ENCODE data around the gene ULK3. TPM values are rescaled to one million over a fixed set of nuclear protein-coding genes. Genes with fewer than 3 reads are reported as not detected.

Gene ULK3
- total RNA-seq, 1 donor from 2014 or later: 17.4 TPM

DNA sequence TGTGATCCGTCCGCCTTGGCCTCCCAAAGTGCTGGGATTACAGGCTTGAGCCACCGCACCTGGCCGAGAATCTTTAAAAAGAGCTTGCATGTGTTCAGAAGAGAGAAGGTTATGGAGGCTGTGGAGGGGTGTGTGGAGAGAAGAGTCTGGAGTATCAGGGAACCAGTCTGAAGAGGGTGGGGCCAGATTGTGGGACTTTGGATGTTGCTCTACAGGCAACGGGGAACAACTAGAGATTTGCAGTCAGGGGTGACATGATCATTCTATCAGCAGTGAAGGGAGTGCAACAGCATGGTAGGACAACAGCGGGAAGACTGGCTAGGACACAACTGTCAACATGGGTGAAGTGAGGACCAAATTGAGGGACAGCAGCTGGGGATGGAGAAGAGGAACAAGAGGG lies 21.3 kb upstream of the ULK3 start:
- H3K36me3 ChIP-seq (ENCODE audit: control insufficient read depth, insufficient read depth, low read length): peaks cover 2% of the 10 kb centered on the region
- no peak for TF ChIP-seq CTCF (IDR thresholded peaks at IDR 0.05; ENCODE audit: insufficient read depth, low read length, severe bottlenecking)
- H3K4me3 ChIP-seq (ENCODE audit: low read depth, low read length): no peak overlapping the region
- FAIRE-seq (no peak), DNase-seq (ENCODE audit: low read depth) (no peak)
- no peaks in the 10 kb centered on the region for H3K27me3 ChIP-seq (ENCODE audit: control insufficient read depth, insufficient read depth, low read length)

- Histone ChIP-seq H3K36me3 (ENCODE audit: control insufficient read depth, insufficient read depth, low read length) (peaks cover 4% of the 10 kb centered on the region), H3K4me3 (ENCODE audit: low read depth, low read length) (no peak overlapping the region), H3K27me3 (ENCODE audit: control insufficient read depth, insufficient read depth, low read length) (no peaks in the 10 kb centered on the region)
- no peak for TF ChIP-seq CTCF (IDR thresholded peaks at IDR 0.05; ENCODE audit: insufficient read depth, low read length, severe bottlenecking)
- FAIRE-seq: no peak
- peak; percentile 72 for DNase-seq (ENCODE audit: low read depth)
Observed at GRCh38 chr15:74863239-74864056, 20.5 kb upstream of the ULK3 start.

DNA sequence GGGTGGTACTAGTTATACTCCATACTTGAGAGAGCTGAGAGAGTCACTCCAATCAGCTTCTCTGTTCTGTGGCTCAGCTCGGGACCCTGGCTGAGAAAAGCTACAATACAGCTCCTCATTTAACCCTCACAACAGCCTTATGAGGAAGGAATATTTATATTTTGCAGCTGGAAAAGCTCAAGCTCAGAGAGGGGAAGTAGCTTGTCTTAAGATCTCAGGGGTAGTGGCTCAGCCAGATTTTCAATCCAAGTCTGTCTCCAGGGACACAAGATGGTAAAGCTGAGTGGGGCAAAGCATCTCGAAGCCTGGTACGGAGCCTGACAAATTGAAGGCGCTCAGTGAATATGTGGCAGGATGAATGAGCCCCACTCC lies 15.4 kb upstream of the ULK3 start:
- Histone ChIP-seq H3K4me3 (ENCODE audit: low read depth, low read length) (no peak overlapping the region), H3K36me3 (ENCODE audit: control insufficient read depth, insufficient read depth, low read length) (peaks cover 13% of the 10 kb centered on the region), H3K27me3 (ENCODE audit: control insufficient read depth, insufficient read depth, low read length) (no peaks in the 10 kb centered on the region)
- FAIRE-seq (no peak), DNase-seq (ENCODE audit: low read depth) (no peak)
- no peak for TF ChIP-seq CTCF (IDR thresholded peaks at IDR 0.05; ENCODE audit: insufficient read depth, low read length, severe bottlenecking)

GRCh38 chr15:74857671-74858368 lies 14.9 kb upstream of the ULK3 start:
- no peak for DNase-seq (ENCODE audit: low read depth)

GRCh38 chr15:74857082-74857655 lies 14.2 kb upstream of the ULK3 start:
- Histone ChIP-seq H3K27me3 (ENCODE audit: control insufficient read depth, insufficient read depth, low read length) (no peaks in the 10 kb centered on the region), H3K4me3 (ENCODE audit: low read depth, low read length) (no peak overlapping the region), H3K36me3 (ENCODE audit: control insufficient read depth, insufficient read depth, low read length) (peaks cover 17% of the 10 kb centered on the region)
- TF ChIP-seq CTCF (IDR thresholded peaks at IDR 0.05; ENCODE audit: insufficient read depth, low read length, severe bottlenecking): no peak
- FAIRE-seq (no peak), DNase-seq (ENCODE audit: low read depth) (peak; percentile 14)

More at GRCh38 chr15:74857671-74858368, 14.9 kb upstream of the ULK3 start:
- Histone ChIP-seq H3K4me3 (ENCODE audit: low read depth, low read length) (no peak overlapping the region), H3K36me3 (ENCODE audit: control insufficient read depth, insufficient read depth, low read length) (peaks cover 15% of the 10 kb centered on the region), H3K27me3 (ENCODE audit: control insufficient read depth, insufficient read depth, low read length) (no peaks in the 10 kb centered on the region)
- TF ChIP-seq CTCF (IDR thresholded peaks at IDR 0.05; ENCODE audit: insufficient read depth, low read length, severe bottlenecking): no peak
- FAIRE-seq: no peak

Data from bronchial epithelial cell (primary cell).